Transverse colon (tissue), 3 donors: ENCODE results near the gene SIM2.

Experiments used
- CTCF ChIP-seq, 5 experiments: fragments of 200-600 bp in 3 of 5; fragments of 450-650 bp in 2 of 5; sonication (generic) in 3 of 5; IDR thresholded peaks; 1 replicate in 2 of 5; 2 replicates in 3 of 5; pipeline ENCODE4 v1.5.1; 2016 to 2017; ENCODE audit warnings: antibody characterized with exemption in 5 of 5, inconsistent platforms in 3 of 5, mild to moderate bottlenecking in 2 of 5, moderate library complexity in 1 of 5
- EP300 ChIP-seq: sonication (generic); formaldehyde crosslinking; IDR thresholded peaks from one replicate; pipeline ENCODE4 v1.6.1; 2017; ENCODE audit warnings: antibody characterized with exemption, low read depth
- POLR2A ChIP-seq: fragments of 450-650 bp; IDR thresholded peaks from one replicate; pipeline ENCODE4 v1.6.1; 2016; ENCODE audit warnings: antibody characterized with exemption, mild to moderate bottlenecking, moderate library complexity

- TF ChIP-seq EP300 (no peak), POLR2A (no peak), CTCF (IDR thresholded peaks at IDR 0.05) (no peak)
These were observed 69.6 kb downstream of the SIM2 start for GRCh38 chr21:36768496-36768895.
